Hepatocyte (in vitro differentiated cells): ENCODE results near the gene ERICH2.

Source experiments
- CTCF ChIP-seq: fragments of 200-600 bp; sonication (generic); IDR thresholded peaks from 2 replicates; pipeline ENCODE4 v1.5.1; 2016; ENCODE audit warnings: antibody characterized with exemption, mild to moderate bottlenecking; ENCODE audit not compliant: poor library complexity
- EZH2 ChIP-seq: fragments of 200-600 bp; sonication (generic); IDR thresholded peaks from 2 replicates; pipeline ENCODE4 v1.6.1; 2016; ENCODE audit warnings: antibody characterized with exemption, mild to moderate bottlenecking, borderline replicate concordance
- EZH2phosphoT487 ChIP-seq: fragments of 200-600 bp; sonication (generic); IDR thresholded peaks from one replicate; pipeline ENCODE4 v1.6.1; 2018; ENCODE audit warnings: antibody characterized with exemption, mild to moderate bottlenecking, low read depth, moderate library complexity; ENCODE audit not compliant: unreplicated experiment, severe bottlenecking

DNA sequence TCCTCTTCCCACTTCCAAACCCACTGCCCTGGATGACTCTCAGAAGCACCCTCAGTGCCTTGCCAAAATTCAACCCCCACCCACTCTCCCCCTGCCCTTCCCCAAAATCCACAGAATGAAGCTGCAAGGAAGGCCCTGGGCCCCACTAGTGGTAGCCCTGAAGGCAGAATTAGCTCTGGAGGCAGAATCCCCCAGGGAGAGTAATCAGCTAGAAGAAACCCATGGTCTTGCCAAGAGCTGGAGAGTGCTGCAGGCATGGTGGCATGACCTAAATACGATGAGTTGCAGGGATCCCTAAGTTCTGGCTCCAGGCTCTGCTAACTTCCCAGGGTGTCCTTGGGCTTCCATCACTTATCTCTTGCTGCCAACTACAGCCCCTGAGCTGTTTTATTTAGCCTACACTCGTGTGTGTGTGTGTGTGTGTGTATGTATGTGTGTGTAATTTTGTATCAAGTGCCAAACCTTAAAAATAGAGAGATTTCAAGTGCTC is 54.4 kb downstream of the ERICH2 start:
- TF ChIP-seq EZH2 (no peak), CTCF (no peak), EZH2phosphoT487 (no peak)
